OCI-LY1 (cell line): Measurements from ENCODE around the gene PMM1.

ENCODE experiments used
- EZH2 ChIP-seq: fragments of 200-600 bp; sonication (generic), shearing (Covaris generic); IDR thresholded peaks from 2 replicates; pipeline ENCODE4 v1.8.0; 2017; ENCODE audit warnings: borderline replicate concordance, mixed run types, mild to moderate bottlenecking, antibody characterized with exemption, low read length, moderate library complexity, mixed read lengths
- TF ChIP-seq, protein P1 (sequence below): fragments of 200-600 bp; sonication (generic), shearing (Covaris generic); IDR thresholded peaks from 2 replicates; pipeline ENCODE4 v1.5.1; 2017; ENCODE audit warnings: mild to moderate bottlenecking, antibody characterized with exemption, low read length, moderate library complexity, mixed read lengths

DNA sequence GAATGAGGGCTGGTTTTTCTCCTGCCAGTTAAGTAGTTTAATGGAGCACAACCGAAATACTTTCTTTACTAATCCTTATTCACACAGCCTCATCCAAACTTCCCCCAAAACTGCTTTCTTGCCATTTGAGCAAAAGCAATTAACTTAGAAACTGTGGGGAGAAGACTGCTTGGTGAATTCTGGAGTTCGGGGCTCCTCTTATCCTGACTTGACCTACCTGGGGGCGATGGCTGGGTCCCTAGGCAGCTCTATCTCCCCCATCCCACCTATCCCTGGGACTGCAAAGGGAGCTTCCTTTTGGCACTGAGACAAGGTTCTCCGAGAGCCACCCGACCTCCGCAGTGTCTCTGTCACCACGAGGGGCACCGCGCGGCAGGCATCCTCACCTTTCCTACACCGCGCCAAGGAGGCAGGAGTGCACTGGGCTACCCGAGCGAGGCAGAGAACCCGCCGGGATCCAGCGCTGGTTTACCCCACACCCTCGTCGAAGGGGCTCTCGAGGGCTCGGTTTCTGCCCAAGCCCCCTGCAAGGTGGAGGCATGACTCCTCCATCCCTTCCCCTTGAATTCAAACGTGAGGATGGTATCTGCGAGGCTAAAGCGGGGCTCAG lies 30.4 kb upstream of the PMM1 start:
- TF ChIP-seq, protein P1, sequence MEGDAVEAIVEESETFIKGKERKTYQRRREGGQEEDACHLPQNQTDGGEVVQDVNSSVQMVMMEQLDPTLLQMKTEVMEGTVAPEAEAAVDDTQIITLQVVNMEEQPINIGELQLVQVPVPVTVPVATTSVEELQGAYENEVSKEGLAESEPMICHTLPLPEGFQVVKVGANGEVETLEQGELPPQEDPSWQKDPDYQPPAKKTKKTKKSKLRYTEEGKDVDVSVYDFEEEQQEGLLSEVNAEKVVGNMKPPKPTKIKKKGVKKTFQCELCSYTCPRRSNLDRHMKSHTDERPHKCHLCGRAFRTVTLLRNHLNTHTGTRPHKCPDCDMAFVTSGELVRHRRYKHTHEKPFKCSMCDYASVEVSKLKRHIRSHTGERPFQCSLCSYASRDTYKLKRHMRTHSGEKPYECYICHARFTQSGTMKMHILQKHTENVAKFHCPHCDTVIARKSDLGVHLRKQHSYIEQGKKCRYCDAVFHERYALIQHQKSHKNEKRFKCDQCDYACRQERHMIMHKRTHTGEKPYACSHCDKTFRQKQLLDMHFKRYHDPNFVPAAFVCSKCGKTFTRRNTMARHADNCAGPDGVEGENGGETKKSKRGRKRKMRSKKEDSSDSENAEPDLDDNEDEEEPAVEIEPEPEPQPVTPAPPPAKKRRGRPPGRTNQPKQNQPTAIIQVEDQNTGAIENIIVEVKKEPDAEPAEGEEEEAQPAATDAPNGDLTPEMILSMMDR, result no peak; the same call in 1 of the 2 replicates
- TF ChIP-seq EZH2, result no peak
